ENCODE results near the gene RERE.
A peak's percentile ranks its signal among the peaks of the same experiment; 100 is the strongest.
"Not testable (repeated sequence)": the region's sequence is repeated elsewhere in the genome, so short reads cannot be mapped to it uniquely, and the experiment has no call there.

Gene RERE

GRCh38 chr1:8841395-8841794 lies 24.0 kb upstream of the RERE start:
- no peak for DNase-seq

- no peak for DNase-seq
These were observed 22.6 kb upstream of the RERE start for GRCh38 chr1:8839990-8840389.

GRCh38 chr1:8835941-8836643 lies 18.7 kb upstream of the RERE start:
- no peak for DNase-seq

GRCh38 chr1:8831340-8831739 lies 13.9 kb upstream of the RERE start:
- DNase-seq: no peak

GRCh38 chr1:8830732-8831131 lies 13.3 kb upstream of the RERE start:
- DNase-seq: not testable (repeated sequence)

GRCh38 chr1:8825985-8826481 lies 8.6 kb upstream of the RERE start:
- no peak for DNase-seq

- no peak for DNase-seq
These were observed 5.8 kb upstream of the RERE start for GRCh38 chr1:8823295-8823664.

- DNase-seq: peak; percentile 77
These were observed 5.2 kb upstream of the RERE start for GRCh38 chr1:8822373-8823294.

- no peak for DNase-seq
These were observed 3.6 kb upstream of the RERE start for GRCh38 chr1:8821084-8821483.

- DNase-seq: not testable (repeated sequence)
These were observed 1.3 kb upstream of the RERE start for GRCh38 chr1:8818789-8819188.

GRCh38 chr1:8818325-8818775 lies 910 bp upstream of the RERE start:
- no peak for DNase-seq

GRCh38 chr1:8816831-8817411 lies 519 bp downstream of the RERE start:
- DNase-seq: no peak

- DNase-seq: no peak
These were observed 1.2 kb downstream of the RERE start for GRCh38 chr1:8816264-8816663.

- no peak for DNase-seq
These were observed 1.8 kb downstream of the RERE start for GRCh38 chr1:8815582-8816151.

GRCh38 chr1:8814865-8815264 lies 2.6 kb downstream of the RERE start:
- no peak for DNase-seq

- no peak for DNase-seq
These were observed 3.4 kb downstream of the RERE start for GRCh38 chr1:8813991-8814390.

- no peak for DNase-seq
These were observed 4.2 kb downstream of the RERE start for GRCh38 chr1:8813016-8813763.

- DNase-seq: no peak
These were observed 5.4 kb downstream of the RERE start for GRCh38 chr1:8812081-8812480.

GRCh38 chr1:8810987-8811386 lies 6.5 kb downstream of the RERE start:
- no peak for DNase-seq

- DNase-seq: no peak
These were observed 8.1 kb downstream of the RERE start for GRCh38 chr1:8809342-8809736.

GRCh38 chr1:8807004-8807403 lies 10.4 kb downstream of the RERE start:
- DNase-seq: no peak

GRCh38 chr1:8800416-8800815 lies 17.0 kb downstream of the RERE start:
- no peak for DNase-seq

- DNase-seq: no peak
These were observed 20.2 kb downstream of the RERE start for GRCh38 chr1:8797216-8797615.
